ENCODE results near the gene CA10.

Gene CA10

GRCh38 chr17:52150935-52151334, 7.6 kb downstream of the CA10 start:
- H3K27ac Mint-ChIP-seq, result no peak overlapping the region

GRCh38 chr17:52149626-52150025, 8.9 kb downstream of the CA10 start:
- H3K27ac Mint-ChIP-seq, result no peak overlapping the region
- no peak overlapping the region for H3K4me3 Mint-ChIP-seq
- H3K27me3 Mint-ChIP-seq, result peaks cover 5% of the 10 kb centered on the region
- no peaks in the 10 kb centered on the region for H3K4me1 Mint-ChIP-seq
- H3K9me3 Mint-ChIP-seq, result no peaks in the 10 kb centered on the region
- H3K36me3 Mint-ChIP-seq, result no peaks in the 10 kb centered on the region

More at GRCh38 chr17:52150935-52151334, 7.6 kb downstream of the CA10 start:
- Mint-ChIP-seq H3K27me3 (peaks cover 8% of the 10 kb centered on the region), H3K4me1 (no peaks in the 10 kb centered on the region), H3K36me3 (no peaks in the 10 kb centered on the region), H3K9me3 (no peaks in the 10 kb centered on the region), H3K4me3 (no peak overlapping the region)

- Mint-ChIP-seq H3K36me3 (no peaks in the 10 kb centered on the region), H3K27ac (no peak overlapping the region), H3K4me3 (no peak overlapping the region), H3K9me3 (no peaks in the 10 kb centered on the region), H3K4me1 (no peaks in the 10 kb centered on the region), H3K27me3 (peaks cover 2% of the 10 kb centered on the region)
Measured at GRCh38 chr17:52148969-52149351, 9.6 kb downstream of the CA10 start.

GRCh38 chr17:52148288-52148968, 10.1 kb downstream of the CA10 start:
- Mint-ChIP-seq H3K27ac (no peak overlapping the region), H3K36me3 (no peaks in the 10 kb centered on the region), H3K27me3 (peaks cover 2% of the 10 kb centered on the region), H3K4me1 (no peaks in the 10 kb centered on the region), H3K9me3 (no peaks in the 10 kb centered on the region), H3K4me3 (no peak overlapping the region)

- Mint-ChIP-seq H3K4me3 (no peak overlapping the region), H3K36me3 (no peaks in the 10 kb centered on the region), H3K27me3 (peaks cover 2% of the 10 kb centered on the region), H3K4me1 (no peaks in the 10 kb centered on the region), H3K9me3 (no peaks in the 10 kb centered on the region), H3K27ac (no peak overlapping the region)
Measured at GRCh38 chr17:52147872-52148271, 10.6 kb downstream of the CA10 start.

- Mint-ChIP-seq H3K27ac (no peak overlapping the region), H3K4me1 (no peaks in the 10 kb centered on the region)
Measured at GRCh38 chr17:52147431-52147830, 11.1 kb downstream of the CA10 start.

GRCh38 chr17:52145476-52145875, 13.0 kb downstream of the CA10 start:
- Mint-ChIP-seq H3K27me3 (peaks cover 6% of the 10 kb centered on the region), H3K4me3 (no peak overlapping the region), H3K9me3 (no peaks in the 10 kb centered on the region), H3K27ac (no peak overlapping the region), H3K36me3 (no peaks in the 10 kb centered on the region), H3K4me1 (no peaks in the 10 kb centered on the region)

More at GRCh38 chr17:52147431-52147830, 11.1 kb downstream of the CA10 start:
- H3K9me3 Mint-ChIP-seq, result no peaks in the 10 kb centered on the region
- H3K4me3 Mint-ChIP-seq, result no peak overlapping the region
- peaks cover 2% of the 10 kb centered on the region for H3K27me3 Mint-ChIP-seq
- H3K36me3 Mint-ChIP-seq, result no peaks in the 10 kb centered on the region

- no peak overlapping the region for H3K4me3 Mint-ChIP-seq
- H3K27me3 Mint-ChIP-seq, result peaks cover 6% of the 10 kb centered on the region
- no peaks in the 10 kb centered on the region for H3K36me3 Mint-ChIP-seq
- no peaks in the 10 kb centered on the region for H3K4me1 Mint-ChIP-seq
- no peaks in the 10 kb centered on the region for H3K9me3 Mint-ChIP-seq
- no peak overlapping the region for H3K27ac Mint-ChIP-seq
Measured at GRCh38 chr17:52143542-52143941, 15.0 kb downstream of the CA10 start.

GRCh38 chr17:52140601-52141000, 17.9 kb downstream of the CA10 start:
- peaks cover 8% of the 10 kb centered on the region for H3K27me3 Mint-ChIP-seq
- H3K27ac Mint-ChIP-seq, result no peak overlapping the region
- no peaks in the 10 kb centered on the region for H3K36me3 Mint-ChIP-seq
- no peak overlapping the region for H3K4me3 Mint-ChIP-seq
- no peaks in the 10 kb centered on the region for H3K9me3 Mint-ChIP-seq
- no peaks in the 10 kb centered on the region for H3K4me1 Mint-ChIP-seq

- Mint-ChIP-seq H3K27me3 (peaks cover 8% of the 10 kb centered on the region), H3K4me1 (no peaks in the 10 kb centered on the region), H3K36me3 (no peaks in the 10 kb centered on the region)
Measured at GRCh38 chr17:52138752-52139151, 19.8 kb downstream of the CA10 start.

GRCh38 chr17:52138350-52138749, 20.2 kb downstream of the CA10 start:
- no peaks in the 10 kb centered on the region for H3K4me1 Mint-ChIP-seq
- H3K27me3 Mint-ChIP-seq, result peaks cover 8% of the 10 kb centered on the region
- H3K36me3 Mint-ChIP-seq, result no peaks in the 10 kb centered on the region
- H3K4me3 Mint-ChIP-seq, result no peak overlapping the region
- H3K9me3 Mint-ChIP-seq, result no peaks in the 10 kb centered on the region
- no peak overlapping the region for H3K27ac Mint-ChIP-seq

More at GRCh38 chr17:52138752-52139151, 19.8 kb downstream of the CA10 start:
- no peaks in the 10 kb centered on the region for H3K9me3 Mint-ChIP-seq
- H3K27ac Mint-ChIP-seq, result no peak overlapping the region
- no peak overlapping the region for H3K4me3 Mint-ChIP-seq

- H3K4me3 Mint-ChIP-seq, result no peak overlapping the region
- H3K9me3 Mint-ChIP-seq, result no peaks in the 10 kb centered on the region
- H3K27ac Mint-ChIP-seq, result no peak overlapping the region
- no peaks in the 10 kb centered on the region for H3K4me1 Mint-ChIP-seq
- H3K27me3 Mint-ChIP-seq, result peaks cover 2% of the 10 kb centered on the region
- no peaks in the 10 kb centered on the region for H3K36me3 Mint-ChIP-seq
Measured at GRCh38 chr17:52136166-52136565, 22.3 kb downstream of the CA10 start.

GRCh38 chr17:52134641-52135040, 23.9 kb downstream of the CA10 start:
- H3K27ac Mint-ChIP-seq, result no peak overlapping the region
- H3K9me3 Mint-ChIP-seq, result no peaks in the 10 kb centered on the region
- H3K4me1 Mint-ChIP-seq, result no peaks in the 10 kb centered on the region
- H3K4me3 Mint-ChIP-seq, result no peak overlapping the region
- H3K36me3 Mint-ChIP-seq, result no peaks in the 10 kb centered on the region
- H3K27me3 Mint-ChIP-seq, result peaks cover 2% of the 10 kb centered on the region

GRCh38 chr17:52128721-52129120, 29.8 kb downstream of the CA10 start:
- H3K4me3 Mint-ChIP-seq, result no peak overlapping the region
- H3K27me3 Mint-ChIP-seq, result no peaks in the 10 kb centered on the region
- H3K27ac Mint-ChIP-seq, result no peak overlapping the region
- no peaks in the 10 kb centered on the region for H3K4me1 Mint-ChIP-seq
- peaks cover 11% of the 10 kb centered on the region for H3K9me3 Mint-ChIP-seq
- no peaks in the 10 kb centered on the region for H3K36me3 Mint-ChIP-seq

GRCh38 chr17:52124993-52125392, 33.5 kb downstream of the CA10 start:
- no peak overlapping the region for H3K4me3 Mint-ChIP-seq
- H3K36me3 Mint-ChIP-seq, result no peaks in the 10 kb centered on the region
- H3K27me3 Mint-ChIP-seq, result peaks cover 5% of the 10 kb centered on the region
- no peaks in the 10 kb centered on the region for H3K4me1 Mint-ChIP-seq
- peaks cover 11% of the 10 kb centered on the region for H3K9me3 Mint-ChIP-seq
- no peak overlapping the region for H3K27ac Mint-ChIP-seq

GRCh38 chr17:52124561-52124960, 34.0 kb downstream of the CA10 start:
- H3K4me1 Mint-ChIP-seq, result no peaks in the 10 kb centered on the region
- H3K36me3 Mint-ChIP-seq, result no peaks in the 10 kb centered on the region
- H3K9me3 Mint-ChIP-seq, result peaks cover 11% of the 10 kb centered on the region
- H3K4me3 Mint-ChIP-seq, result no peak overlapping the region
- peaks cover 5% of the 10 kb centered on the region for H3K27me3 Mint-ChIP-seq
- H3K27ac Mint-ChIP-seq, result no peak overlapping the region

GRCh38 chr17:52120465-52120864, 38.0 kb downstream of the CA10 start:
- no peak overlapping the region for H3K4me3 Mint-ChIP-seq
- H3K27ac Mint-ChIP-seq, result no peak overlapping the region
- peaks cover 5% of the 10 kb centered on the region for H3K27me3 Mint-ChIP-seq
- no peaks in the 10 kb centered on the region for H3K4me1 Mint-ChIP-seq
- H3K9me3 Mint-ChIP-seq, result peaks cover 4% of the 10 kb centered on the region
- H3K36me3 Mint-ChIP-seq, result no peaks in the 10 kb centered on the region
